Measurements from ENCODE around the gene ASB12. TPM values are rescaled to one million over a fixed set of nuclear protein-coding genes. Genes with fewer than 3 reads are reported as not detected.

ASB12 gene
- total RNA-seq, 1 donor = not detected

DNA sequence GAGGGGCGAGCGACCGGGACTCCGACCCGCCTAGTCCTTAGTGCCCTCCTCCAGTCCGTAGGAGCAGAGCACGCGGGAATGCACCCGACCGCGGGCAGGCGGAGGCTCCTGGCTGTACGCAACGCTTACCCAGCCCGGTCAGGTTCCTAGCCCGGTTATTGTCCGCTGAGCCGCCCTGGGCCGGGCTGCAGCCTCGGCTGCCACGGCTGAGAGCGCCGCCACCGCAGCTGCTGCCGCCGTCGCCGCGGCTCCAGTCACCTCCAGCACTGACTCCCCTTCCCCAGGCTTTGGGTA is 25.0 kb downstream of the ASB12 start, which contains the start of gene AMER1:
AMER1 (minus strand) TSS at position 268 of the 294 bp plus-strand sequence. CDS start 12,422 bp downstream, outside the sequence.
- H3K4me3 ChIP-seq (ENCODE audit: low read depth, low read length) = peak within 1 kb of the TSS; percentile 74
- TF ChIP-seq CTCF (IDR thresholded peaks at IDR 0.05; ENCODE audit: insufficient read depth, low read length) = no peak
- DNase-seq (ENCODE audit: low read depth) = no peak

DNA sequence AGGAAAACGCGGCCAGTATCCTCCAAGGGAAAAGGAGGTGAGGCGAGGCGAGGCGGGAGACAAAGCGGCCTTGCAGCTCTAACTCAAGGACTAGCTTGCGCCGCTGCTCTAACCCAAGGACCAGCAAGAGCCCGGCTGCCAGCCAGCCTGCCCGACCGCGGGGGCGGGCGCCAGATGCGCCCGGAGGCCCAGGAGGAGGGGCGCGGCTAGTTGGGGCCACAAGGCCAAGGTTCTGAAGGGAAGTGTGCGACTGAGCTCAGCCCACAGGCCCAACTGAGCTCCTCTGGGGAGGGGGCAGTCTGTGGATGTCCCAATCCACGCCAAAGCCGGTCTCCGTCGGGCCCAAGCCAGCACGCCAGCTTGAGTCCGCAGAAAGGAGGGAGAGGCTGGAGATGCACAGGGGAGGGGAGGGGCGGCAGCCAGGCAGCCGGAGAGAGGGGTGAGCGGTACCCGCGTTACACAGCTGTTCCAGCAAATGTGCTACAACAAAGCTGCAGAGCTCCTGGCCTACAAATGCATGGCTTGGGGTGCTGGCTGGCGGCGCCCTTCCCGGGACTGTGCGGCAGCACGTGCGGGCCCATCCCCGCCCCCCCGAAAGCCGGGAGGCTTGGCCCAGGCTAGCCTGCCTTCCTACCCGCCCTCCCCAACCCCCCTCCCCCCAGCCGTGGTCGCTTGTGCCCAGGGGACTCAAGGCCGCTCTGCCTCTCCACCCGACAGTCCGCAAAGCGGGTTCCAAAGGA is 25.5 kb downstream of the ASB12 start:
- peak overlapping the region; percentile 74 for H3K4me3 ChIP-seq (ENCODE audit: low read depth, low read length)
- DNase-seq (ENCODE audit: low read depth) = peak; percentile 24
- no peak for TF ChIP-seq CTCF (IDR thresholded peaks at IDR 0.05; ENCODE audit: insufficient read depth, low read length)

DNA sequence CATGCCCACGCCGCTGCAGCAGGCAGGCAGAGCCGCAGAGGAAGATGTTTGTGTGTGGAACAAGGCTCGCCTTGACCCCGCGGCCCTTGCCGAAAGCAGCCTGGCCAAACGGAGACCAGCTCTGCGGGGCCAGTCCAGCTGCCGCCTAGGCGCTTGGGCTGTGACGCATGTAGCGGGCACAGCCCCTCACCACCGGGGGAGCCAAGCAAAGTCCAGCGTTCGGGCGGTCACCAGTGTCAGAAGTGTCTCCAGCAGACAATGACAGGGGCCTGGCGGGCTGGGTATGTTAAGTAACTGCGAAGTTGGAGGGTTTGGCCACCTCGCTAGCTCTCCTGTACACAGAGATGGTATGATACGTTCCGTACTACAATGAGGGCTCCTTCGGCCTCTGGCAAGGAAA is 26.2 kb downstream of the ASB12 start:
- DNase-seq (ENCODE audit: low read depth) = no peak
- no peak for TF ChIP-seq CTCF (IDR thresholded peaks at IDR 0.05; ENCODE audit: insufficient read depth, low read length)
- peak overlapping the region; percentile 74 for H3K4me3 ChIP-seq (ENCODE audit: low read depth, low read length)

DNA sequence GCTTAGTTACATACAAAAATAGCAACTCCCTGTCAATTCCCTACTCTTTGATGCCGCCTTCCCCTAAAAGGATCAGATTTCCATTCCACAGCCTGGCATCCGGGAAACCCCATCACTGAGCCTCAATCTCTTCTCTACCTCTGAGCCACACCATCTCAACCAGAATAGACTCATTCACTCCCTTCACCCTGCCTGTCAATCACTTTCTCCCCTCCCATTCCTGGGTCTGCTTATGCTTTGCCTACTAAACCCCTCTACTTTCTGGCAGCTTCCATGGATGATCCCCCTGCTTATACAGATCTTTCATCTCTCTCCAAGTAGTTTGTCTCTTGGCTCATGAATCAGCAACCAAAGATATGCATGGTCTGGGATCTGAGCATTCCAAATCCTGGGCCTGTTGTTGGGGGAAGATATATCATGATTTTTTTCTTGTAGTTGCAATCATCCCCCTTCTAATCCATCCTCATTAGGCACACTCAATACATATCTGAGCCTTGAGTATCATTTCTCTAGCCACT is 27.5 kb downstream of the ASB12 start:
- no peak overlapping the region for H3K4me3 ChIP-seq (ENCODE audit: low read depth, low read length)
- no peak for TF ChIP-seq CTCF (IDR thresholded peaks at IDR 0.05; ENCODE audit: insufficient read depth, low read length)
- no peak for DNase-seq (ENCODE audit: low read depth)

DNA sequence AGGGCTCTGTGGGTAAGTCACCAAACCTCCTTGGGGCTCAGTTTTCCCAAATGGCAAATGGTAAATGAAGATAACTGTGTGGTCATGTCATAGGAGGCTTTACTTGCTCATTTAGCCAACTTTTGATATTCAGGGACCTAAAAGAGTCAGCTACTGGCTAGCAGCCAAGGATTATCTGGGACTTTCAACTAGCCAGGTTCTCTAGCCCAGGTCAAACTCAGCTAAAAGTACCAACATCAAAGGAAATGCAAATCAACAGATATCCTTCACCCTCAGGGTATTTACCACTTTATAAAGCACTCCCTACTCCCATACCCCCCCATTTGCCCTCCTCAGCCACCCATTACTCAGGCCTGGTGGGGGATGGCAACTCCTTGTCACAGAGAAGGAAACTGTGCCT is 32.4 kb downstream of the ASB12 start:
- DNase-seq (ENCODE audit: low read depth) = peak; percentile 9
- H3K4me3 ChIP-seq (ENCODE audit: low read depth, low read length) = no peak overlapping the region
- no peak for TF ChIP-seq CTCF (IDR thresholded peaks at IDR 0.05; ENCODE audit: insufficient read depth, low read length)

DNA sequence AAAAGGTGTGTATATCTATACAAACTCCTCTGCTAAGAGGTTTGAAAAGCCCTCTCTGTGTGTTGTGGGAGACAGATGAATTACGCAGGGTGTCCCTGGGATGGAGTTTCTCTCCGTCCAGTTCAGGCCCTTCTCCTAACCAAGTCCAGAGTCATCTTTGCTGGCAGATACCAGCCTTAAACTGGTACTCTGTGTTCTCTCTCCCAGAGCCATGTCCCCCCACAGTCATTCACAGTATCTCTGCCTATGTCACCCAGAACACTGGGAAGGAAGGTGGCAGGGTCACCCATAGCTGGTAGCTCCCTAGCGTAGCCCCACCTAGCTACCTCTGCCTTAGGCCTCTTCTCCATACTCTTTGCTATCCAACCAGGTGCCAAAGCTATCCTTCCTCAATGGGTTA is 33.8 kb downstream of the ASB12 start:
- DNase-seq (ENCODE audit: low read depth) = no peak
- no peak for TF ChIP-seq CTCF (IDR thresholded peaks at IDR 0.05; ENCODE audit: insufficient read depth, low read length)
- no peak overlapping the region for H3K4me3 ChIP-seq (ENCODE audit: low read depth, low read length)

- no peak for DNase-seq (ENCODE audit: low read depth)
- no peak for TF ChIP-seq CTCF (IDR thresholded peaks at IDR 0.05; ENCODE audit: insufficient read depth, low read length)
- H3K4me3 ChIP-seq (ENCODE audit: low read depth, low read length) = no peak overlapping the region
Observed at GRCh38 chrX:64195862-64196261, 34.5 kb downstream of the ASB12 start.

Data from fibroblast of the aortic adventitia (primary cell).